Left ventricle myocardium inferior (tissue), 1 donor: ENCODE data around the gene EGFL7. TPM values are rescaled to one million over a fixed set of nuclear protein-coding genes. Genes with fewer than 3 reads are reported as not detected.

ENCODE experiments used
- DNase-seq: peaks from one replicate; pipeline ENCODE4 v3.0.0-alpha.2; 2020
- H3K27ac ChIP-seq: fragments of 200-600 bp; replicated peaks from 2 replicates; pipeline ENCODE4 v1.8.0; 2021
- H3K27me3 ChIP-seq: fragments of 200-600 bp; 2 replicates; pipeline ENCODE4 v1.8.0; 2021; ENCODE audit warnings: low read depth
- H3K36me3 ChIP-seq: fragments of 200-600 bp; 2 replicates; pipeline ENCODE4 v1.8.0; 2021
- H3K4me1 ChIP-seq: fragments of 200-600 bp; 2 replicates; pipeline ENCODE4 v1.8.0; 2021
- H3K4me3 ChIP-seq: fragments of 200-600 bp; 2 replicates; pipeline ENCODE4 v1.8.0; 2021; ENCODE audit warnings: mild to moderate bottlenecking, moderate library complexity
- H3K9me3 ChIP-seq: fragments of 200-600 bp; replicated peaks from 2 replicates; pipeline ENCODE4 v1.8.0; 2021
- intact Hi-C: fragments of 100-400 bp; cut with micrococcal nuclease; formaldehyde crosslinking; loops from one replicate; pipeline ENCODE4 v1.11.0; 2022
- total RNA-seq: library from RNA; stranded (reverse); fragmentation: NEBNext Ultra II Directional; extraction: Animal tissue kit (Norgen Biotek cat#: 25700); gene quantifications from one replicate; pipeline ENCODE4 v1.2.1, GENCODE V29; 2021
- TF ChIP-seq, protein P1 (sequence below): fragments of 200-600 bp; IDR thresholded peaks from 2 replicates; pipeline ENCODE4 v1.8.0; 2021; ENCODE audit warnings: antibody characterized with exemption, mild to moderate bottlenecking, borderline replicate concordance
- donor health status: DM: no; HTN: yes; CAD: no; lungs with severe emphysema.

EGFL7 gene
- total RNA-seq, 1 donor from 2014 or later = 81.5 TPM

DNA sequence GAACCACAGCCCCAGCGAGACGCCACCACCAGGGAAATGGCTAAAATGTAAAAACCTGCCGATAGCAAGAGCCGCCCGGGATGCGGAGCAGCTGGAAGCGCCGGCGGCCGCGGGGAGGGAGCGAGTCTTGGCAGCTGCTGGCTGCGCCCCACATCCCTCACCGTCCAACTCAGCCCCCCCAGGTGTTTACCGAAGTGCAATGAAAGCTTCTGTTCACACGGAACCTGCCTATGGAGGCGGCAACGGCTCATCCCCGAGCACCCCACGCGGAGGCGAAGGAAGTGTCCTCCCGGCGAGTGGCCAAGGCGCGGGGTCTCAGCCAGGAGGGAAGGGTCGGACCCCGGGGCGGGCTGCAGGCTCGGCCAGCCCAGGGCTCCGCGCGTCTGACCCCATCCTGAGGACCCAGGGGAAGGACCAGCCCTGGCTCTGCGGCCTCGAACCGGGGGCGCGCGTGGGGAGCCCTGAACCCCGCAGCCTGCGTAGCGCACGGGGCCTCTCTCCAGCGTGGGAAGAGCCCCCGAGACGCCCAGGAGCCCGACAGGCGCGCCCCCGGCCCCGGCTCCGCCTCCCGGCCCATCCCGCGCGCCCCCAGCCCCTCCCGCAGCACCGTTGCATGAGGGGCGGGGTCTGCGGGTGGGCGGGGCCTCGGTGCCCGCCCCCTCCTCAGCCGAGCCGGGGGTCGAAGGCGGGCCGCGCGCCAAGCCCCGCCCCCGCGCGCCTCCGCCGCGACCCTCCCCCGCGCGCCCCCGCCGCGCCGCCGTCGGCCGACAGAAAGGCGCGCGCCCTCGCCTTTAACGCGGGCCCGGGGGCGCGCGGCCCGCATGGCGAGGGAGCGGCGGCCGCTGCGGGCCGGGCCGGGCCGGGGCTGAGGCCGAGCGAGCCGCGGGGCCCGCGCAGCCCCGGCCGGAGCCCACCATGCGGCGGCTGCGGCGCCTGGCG lies 49.3 kb downstream of the EGFL7 start, which contains the start of gene DIPK1B:
Gene DIPK1B (plus strand): TSS at position 822 of the 939 bp plus-strand sequence. CDS start 94 bp downstream, at position 916.
- no peak for DNase-seq

GRCh38 chr9:136712690-136713544 lies 50.2 kb downstream of the EGFL7 start:
- Histone ChIP-seq H3K36me3 (no peaks in the 10 kb centered on the region), H3K4me1 (peaks cover 48% of the 10 kb centered on the region), H3K9me3 (no peaks in the 10 kb centered on the region), H3K4me3 (peak overlapping the region; percentile 81), H3K27ac (peak overlapping the region; percentile 91), H3K27me3 (no peaks in the 10 kb centered on the region)
- no peak for DNase-seq
- TF ChIP-seq, protein P1, sequence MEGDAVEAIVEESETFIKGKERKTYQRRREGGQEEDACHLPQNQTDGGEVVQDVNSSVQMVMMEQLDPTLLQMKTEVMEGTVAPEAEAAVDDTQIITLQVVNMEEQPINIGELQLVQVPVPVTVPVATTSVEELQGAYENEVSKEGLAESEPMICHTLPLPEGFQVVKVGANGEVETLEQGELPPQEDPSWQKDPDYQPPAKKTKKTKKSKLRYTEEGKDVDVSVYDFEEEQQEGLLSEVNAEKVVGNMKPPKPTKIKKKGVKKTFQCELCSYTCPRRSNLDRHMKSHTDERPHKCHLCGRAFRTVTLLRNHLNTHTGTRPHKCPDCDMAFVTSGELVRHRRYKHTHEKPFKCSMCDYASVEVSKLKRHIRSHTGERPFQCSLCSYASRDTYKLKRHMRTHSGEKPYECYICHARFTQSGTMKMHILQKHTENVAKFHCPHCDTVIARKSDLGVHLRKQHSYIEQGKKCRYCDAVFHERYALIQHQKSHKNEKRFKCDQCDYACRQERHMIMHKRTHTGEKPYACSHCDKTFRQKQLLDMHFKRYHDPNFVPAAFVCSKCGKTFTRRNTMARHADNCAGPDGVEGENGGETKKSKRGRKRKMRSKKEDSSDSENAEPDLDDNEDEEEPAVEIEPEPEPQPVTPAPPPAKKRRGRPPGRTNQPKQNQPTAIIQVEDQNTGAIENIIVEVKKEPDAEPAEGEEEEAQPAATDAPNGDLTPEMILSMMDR = no peak
- intact Hi-C loops = no loop called here

More for the DNA sequence above, 49.3 kb downstream of the EGFL7 start, which contains the start of gene DIPK1B:
- TF ChIP-seq, protein P1 = no peak
- intact Hi-C loops = no loop called here
- Histone ChIP-seq H3K36me3 (no peaks in the 10 kb centered on the region), H3K9me3 (no peaks in the 10 kb centered on the region), H3K27ac (peak within 1 kb of the TSS; percentile 91), H3K4me3 (peak within 1 kb of the TSS; percentile 81), H3K27me3 (no peaks in the 10 kb centered on the region), H3K4me1 (peaks cover 48% of the 10 kb centered on the region)

- Histone ChIP-seq H3K27ac (peak overlapping the region; percentile 91), H3K27me3 (no peaks in the 10 kb centered on the region), H3K4me3 (peak overlapping the region; percentile 81), H3K36me3 (no peaks in the 10 kb centered on the region), H3K4me1 (peaks cover 49% of the 10 kb centered on the region), H3K9me3 (no peaks in the 10 kb centered on the region)
- intact Hi-C loops = no loop called here
- TF ChIP-seq, protein P1 = peak; percentile 24
- no peak for DNase-seq
These were observed 50.8 kb downstream of the EGFL7 start for GRCh38 chr9:136713550-136713949.

GRCh38 chr9:136714096-136714892 lies 51.6 kb downstream of the EGFL7 start:
- Histone ChIP-seq H3K27ac (peak overlapping the region; percentile 91), H3K27me3 (no peaks in the 10 kb centered on the region)

More at GRCh38 chr9:136714096-136714892, 51.6 kb downstream of the EGFL7 start:
- Histone ChIP-seq H3K36me3 (no peaks in the 10 kb centered on the region), H3K4me3 (peak overlapping the region; percentile 81), H3K9me3 (no peaks in the 10 kb centered on the region), H3K4me1 (peaks cover 57% of the 10 kb centered on the region)
- DNase-seq = peak; percentile 68
- TF ChIP-seq, protein P1 = no peak
- intact Hi-C loops = no loop called here
